C4-2B (cell line): ENCODE measurements around the gene ARHGEF18.

Experiments
- CTCF ChIP-seq: fragments of 450-650 bp; conservative IDR thresholded peaks from 2 replicates; pipeline ENCODE4 v1.5.1; 2017; ENCODE audit warnings: mild to moderate bottlenecking
- ZFX ChIP-seq: fragments of 450-650 bp; IDR thresholded peaks from 2 replicates; pipeline ENCODE4 v1.6.1; 2017

- TF ChIP-seq CTCF (no peak), ZFX (no peak)
Measured at GRCh38 chr19:7393939-7394730, 45.4 kb downstream of the ARHGEF18 start.
